ENCODE measurements around the gene LRRC1.

GRCh38 chr6:53910834-53911233, 116.0 kb downstream of the LRRC1 start:
- TF ChIP-seq SIN3A (conservative IDR thresholded peaks at IDR 0.05 in 1 of 2, IDR thresholded peaks at IDR 0.05 in 1 of 2; ENCODE audit: low read depth in 1 of 2, low read length in 2 of 2) (no peak), GABPA (IDR thresholded peaks at IDR 0.05; ENCODE audit: borderline replicate concordance, insufficient read depth, low read length) (no peak), KDM5A (IDR thresholded peaks at IDR 0.05; ENCODE audit: low read length) (no peak), POLR2A (IDR thresholded peaks at IDR 0.05; ENCODE audit: control extremely low read depth in 1 of 2, low read depth in 2 of 2, low read length in 2 of 2) (no peak)
